Activated CD4-positive, alpha-beta memory T cell treated with anti-CD3 and anti-CD28 coated beads, Interleukin-2, amount 10 ng/mL, durations not matched to agents 7 days and 5 days (primary cell): Measurements from ENCODE around the gene PLPPR3. TPM values are rescaled to one million over a fixed set of nuclear protein-coding genes. Genes with fewer than 3 reads are reported as not detected.

Experiments used
- CTCF ChIA-PET: fragments of 350-600 bp; sonication (Branson Sonifier 250); formaldehyde crosslinking; loops from one replicate; lab custom pipeline; 2021; ENCODE audit warnings: antibody characterized with exemption, inconsistent platforms; lab: Charles Lee
- POLR2A ChIA-PET: fragments of 350-600 bp; sonication (Branson Sonifier 250); formaldehyde crosslinking; loops from one replicate; lab custom pipeline; 2021; ENCODE audit warnings: antibody characterized with exemption; lab: Charles Lee
- DNase-seq: peaks from one replicate; pipeline ENCODE4 v3.0.0-alpha.2; 2020
- H3K27ac Mint-ChIP-seq: one replicate; pipeline ENCODE4 v1.8.0; 2021; ENCODE audit warnings: mild to moderate bottlenecking, mixed read lengths
- H3K27me3 Mint-ChIP-seq: one replicate; pipeline ENCODE4 v1.8.0; 2021; ENCODE audit warnings: mixed read lengths
- H3K36me3 Mint-ChIP-seq: one replicate; pipeline ENCODE4 v1.8.0; 2021; ENCODE audit warnings: low read depth, mixed read lengths
- H3K4me1 Mint-ChIP-seq: one replicate; pipeline ENCODE4 v1.8.0; 2021; ENCODE audit warnings: mixed read lengths
- H3K4me3 Mint-ChIP-seq: one replicate; pipeline ENCODE4 v1.8.0; 2021; ENCODE audit warnings: mild to moderate bottlenecking, mixed read lengths
- H3K9me3 Mint-ChIP-seq: one replicate; pipeline ENCODE4 v1.8.0; 2021; ENCODE audit warnings: mixed read lengths
- total RNA-seq, 2 experiments: library from RNA; stranded (reverse); gene quantifications; one replicate each; pipeline ENCODE4 v1.2.3, GENCODE V29; 2021

PLPPR3 gene
- total RNA-seq, 2 experiments from 2014 or later: not detected

GRCh38 chr19:815079-815774, 6.5 kb downstream of the PLPPR3 start:
- Mint-ChIP-seq H3K4me1 (no peaks in the 10 kb centered on the region), H3K9me3 (no peaks in the 10 kb centered on the region), H3K27me3 (peaks cover 6% of the 10 kb centered on the region), H3K4me3 (no peak overlapping the region), H3K27ac (no peak overlapping the region), H3K36me3 (peaks cover 39% of the 10 kb centered on the region)
- no peak for DNase-seq
- CTCF ChIA-PET: no interaction called here
- POLR2A ChIA-PET: interaction anchor here (0.9 to 2.6 kb wide), 3 partner anchors 12 to 18 kb away, joined by 3 to 9 read pairs (median 5); no protein-coding TSS in a partner anchor

- H3K36me3 Mint-ChIP-seq: peaks cover 47% of the 10 kb centered on the region
- no peaks in the 10 kb centered on the region for H3K9me3 Mint-ChIP-seq
- DNase-seq: no peak
Observed at GRCh38 chr19:814152-815078, 7.3 kb downstream of the PLPPR3 start.

DNA sequence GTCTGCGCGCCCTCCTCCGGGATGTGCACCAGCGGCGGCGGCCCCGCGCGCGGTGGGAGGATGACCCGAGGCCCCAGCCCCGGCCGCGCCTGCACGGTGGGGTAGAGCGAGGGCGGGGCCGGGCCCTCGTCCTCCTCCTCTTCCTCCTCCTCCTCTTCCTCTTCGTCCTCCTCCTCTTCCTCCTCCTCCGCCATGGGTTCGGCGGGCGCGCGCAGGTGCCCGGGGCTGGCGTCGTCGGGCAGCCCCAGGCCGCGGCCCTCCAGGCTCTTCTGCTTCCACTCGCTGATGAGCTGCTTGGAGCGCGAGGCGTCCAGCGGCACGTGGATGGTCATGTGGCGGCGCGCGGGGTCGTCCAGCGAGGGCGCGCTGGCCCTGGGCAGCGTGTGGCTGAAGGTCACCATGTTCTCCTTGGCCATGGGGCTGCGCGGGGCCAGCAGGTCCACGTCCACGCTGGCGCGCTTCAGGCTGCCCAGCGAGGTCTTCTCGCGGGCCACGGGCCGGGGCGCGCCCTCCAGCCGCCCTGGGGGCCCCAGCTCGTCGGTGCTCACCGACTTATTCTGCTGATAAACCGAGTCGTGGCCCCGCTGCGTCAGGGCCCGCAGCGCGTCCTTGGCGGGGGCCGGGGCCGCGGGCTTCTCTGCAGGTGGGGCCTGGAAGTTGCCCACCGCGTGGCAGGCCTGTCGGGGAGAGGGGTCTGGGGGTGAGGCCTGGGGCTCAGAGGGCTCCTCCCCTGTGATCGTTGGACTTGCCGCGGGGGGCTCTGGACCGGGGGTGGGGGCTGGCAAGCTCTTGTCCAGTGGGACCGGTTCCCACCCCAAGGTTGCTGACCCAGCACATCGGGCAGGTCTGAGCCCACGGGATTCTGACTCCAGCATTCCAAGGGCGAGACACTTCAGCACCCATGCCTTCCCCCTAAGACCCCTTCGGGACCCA, 8.3 kb downstream of the PLPPR3 start:
- POLR2A ChIA-PET: interaction anchor here (2.6 kb wide), 1 partner anchor 12 kb away, joined by 9 read pairs; no protein-coding TSS in a partner anchor
- no peaks in the 10 kb centered on the region for H3K9me3 Mint-ChIP-seq

More at GRCh38 chr19:814152-815078, 7.3 kb downstream of the PLPPR3 start:
- H3K27ac Mint-ChIP-seq: no peak overlapping the region
- no peak overlapping the region for H3K4me3 Mint-ChIP-seq
- ChIA-PET POLR2A (interaction anchor here (0.8 to 2.6 kb wide), 4 partner anchors 11 to 28 kb away, joined by 3 to 9 read pairs (median 4); no protein-coding TSS in a partner anchor), CTCF (no interaction called here)
- H3K4me1 Mint-ChIP-seq: no peaks in the 10 kb centered on the region
- no peaks in the 10 kb centered on the region for H3K27me3 Mint-ChIP-seq

GRCh38 chr19:812747-813218, 9.0 kb downstream of the PLPPR3 start:
- ChIA-PET CTCF (no interaction called here), POLR2A (no interaction called here)
- no peak overlapping the region for H3K4me3 Mint-ChIP-seq
- peaks cover 2% of the 10 kb centered on the region for H3K4me1 Mint-ChIP-seq
- no peaks in the 10 kb centered on the region for H3K9me3 Mint-ChIP-seq
- H3K27ac Mint-ChIP-seq: no peak overlapping the region
- no peaks in the 10 kb centered on the region for H3K27me3 Mint-ChIP-seq
- peaks cover 56% of the 10 kb centered on the region for H3K36me3 Mint-ChIP-seq
- no peak for DNase-seq

More for the DNA sequence above, 8.3 kb downstream of the PLPPR3 start:
- CTCF ChIA-PET: no interaction called here
- H3K4me3 Mint-ChIP-seq: no peak overlapping the region
- H3K36me3 Mint-ChIP-seq: peaks cover 52% of the 10 kb centered on the region
- no peak for DNase-seq
- H3K27ac Mint-ChIP-seq: no peak overlapping the region
- no peaks in the 10 kb centered on the region for H3K4me1 Mint-ChIP-seq
- H3K27me3 Mint-ChIP-seq: no peaks in the 10 kb centered on the region

GRCh38 chr19:812049-812746, 9.6 kb downstream of the PLPPR3 start:
- Mint-ChIP-seq H3K27me3 (no peaks in the 10 kb centered on the region), H3K36me3 (peaks cover 61% of the 10 kb centered on the region), H3K9me3 (no peaks in the 10 kb centered on the region), H3K27ac (no peak overlapping the region), H3K4me1 (peaks cover 8% of the 10 kb centered on the region), H3K4me3 (no peak overlapping the region)
- ChIA-PET POLR2A (interaction anchor here (1.0 kb wide), 1 partner anchor 14 kb away, joined by 3 read pairs; no protein-coding TSS in a partner anchor), CTCF (no interaction called here)
- DNase-seq: no peak

DNA sequence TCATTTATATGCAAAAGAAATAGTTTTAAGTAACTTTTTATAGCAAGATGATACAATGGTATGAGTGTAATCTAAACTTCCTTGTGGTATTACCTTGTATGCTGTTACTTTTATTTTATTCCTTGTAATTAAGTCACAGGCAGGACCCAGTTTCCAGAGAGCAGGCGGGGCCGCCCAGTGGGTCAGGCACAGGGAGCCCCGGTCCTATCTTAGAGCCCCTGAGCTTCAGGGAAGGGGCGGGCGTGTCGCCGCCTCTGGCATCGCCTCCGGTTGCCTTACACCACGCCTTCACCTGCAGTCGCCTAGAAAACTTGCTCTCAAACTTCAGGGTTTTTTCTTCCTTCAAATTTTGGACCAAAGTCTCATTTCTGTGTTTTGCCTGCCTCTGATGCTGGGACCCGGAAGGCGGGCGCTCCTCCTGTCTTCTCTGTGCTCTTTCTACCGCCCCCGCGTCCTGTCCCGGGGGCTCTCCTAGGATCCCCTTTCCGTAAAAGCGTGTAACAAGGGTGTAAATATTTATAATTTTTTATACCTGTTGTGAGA, 10.2 kb downstream of the PLPPR3 start:
- H3K27me3 Mint-ChIP-seq: no peaks in the 10 kb centered on the region
- H3K9me3 Mint-ChIP-seq: no peaks in the 10 kb centered on the region
- DNase-seq: no peak
- ChIA-PET CTCF (no interaction called here), POLR2A (interaction anchor here (1.0 kb wide), 1 partner anchor 13 kb away, joined by 3 read pairs; no protein-coding TSS in a partner anchor)
- peaks cover 10% of the 10 kb centered on the region for H3K4me1 Mint-ChIP-seq
- no peak overlapping the region for H3K27ac Mint-ChIP-seq
- no peak overlapping the region for H3K4me3 Mint-ChIP-seq
- H3K36me3 Mint-ChIP-seq: peaks cover 65% of the 10 kb centered on the region

DNA sequence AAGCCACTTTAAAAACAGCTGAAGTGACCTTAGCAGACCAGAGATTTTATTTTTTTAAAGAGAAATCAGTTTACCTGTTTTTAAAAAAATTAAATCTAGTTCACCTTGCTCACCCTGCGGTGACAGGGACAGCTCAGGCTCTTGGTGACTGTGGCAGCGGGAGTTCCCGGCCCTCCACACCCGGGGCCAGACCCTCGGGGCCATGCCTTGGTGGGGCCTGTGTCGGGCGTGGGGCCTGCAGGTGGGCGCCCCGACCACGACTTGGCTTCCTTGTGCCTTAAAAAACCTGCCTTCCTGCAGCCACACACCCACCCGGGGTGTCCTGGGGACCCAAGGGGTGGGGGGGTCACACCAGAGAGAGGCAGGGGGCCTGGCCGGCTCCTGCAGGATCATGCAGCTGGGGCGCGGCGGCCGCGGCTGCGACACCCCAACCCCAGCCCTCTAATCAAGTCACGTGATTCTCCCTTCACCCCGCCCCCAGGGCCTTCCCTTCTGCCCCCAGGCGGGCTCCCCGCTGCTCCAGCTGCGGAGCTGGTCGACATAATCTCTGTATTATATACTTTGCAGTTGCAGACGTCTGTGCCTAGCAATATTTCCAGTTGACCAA, 10.8 kb downstream of the PLPPR3 start:
- no peaks in the 10 kb centered on the region for H3K27me3 Mint-ChIP-seq
- peaks cover 61% of the 10 kb centered on the region for H3K36me3 Mint-ChIP-seq
- CTCF ChIA-PET: no interaction called here
- POLR2A ChIA-PET: interaction anchor here (1.0 to 1.5 kb wide), 2 partner anchors 12 to 13 kb away, joined by 3 to 5 read pairs; no protein-coding TSS in a partner anchor
- no peak for DNase-seq
- no peak overlapping the region for H3K27ac Mint-ChIP-seq
- no peak overlapping the region for H3K4me3 Mint-ChIP-seq
- peaks cover 10% of the 10 kb centered on the region for H3K4me1 Mint-ChIP-seq
- H3K9me3 Mint-ChIP-seq: no peaks in the 10 kb centered on the region

DNA sequence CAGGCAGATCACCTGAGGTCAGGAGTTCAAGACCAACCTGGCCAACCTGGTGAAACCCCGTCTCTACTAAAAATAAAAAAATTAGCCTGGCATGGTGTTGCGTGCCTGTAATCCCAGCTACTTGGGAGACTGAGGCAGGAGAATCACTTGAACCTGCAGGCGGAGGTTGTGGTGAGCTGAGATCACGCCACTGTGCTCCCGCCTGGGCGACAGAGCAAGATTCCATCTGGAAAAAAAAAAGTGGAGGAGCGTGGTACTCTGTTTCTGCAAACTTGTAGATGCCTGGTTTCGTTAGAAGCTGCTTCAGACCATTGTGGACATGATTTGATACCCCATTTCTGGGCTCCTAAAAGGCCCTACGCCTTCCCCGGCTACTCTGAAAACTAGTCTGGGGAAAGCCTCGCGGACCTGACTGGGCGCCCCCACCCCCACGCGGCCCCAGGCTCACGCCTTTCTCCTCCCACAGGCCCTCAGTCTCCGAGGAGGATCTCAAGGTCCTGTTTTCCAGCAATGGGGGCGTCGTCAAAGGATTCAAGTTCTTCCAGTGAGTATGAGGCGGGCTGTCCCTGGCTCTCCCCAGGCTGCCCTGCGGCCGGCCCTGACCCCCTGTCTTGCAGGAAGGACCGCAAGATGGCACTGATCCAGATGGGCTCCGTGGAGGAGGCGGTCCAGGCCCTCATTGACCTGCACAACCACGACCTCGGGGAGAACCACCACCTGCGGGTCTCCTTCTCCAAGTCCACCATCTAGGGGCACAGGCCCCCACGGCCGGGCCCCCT, 11.5 kb downstream of the PLPPR3 start:
- H3K9me3 Mint-ChIP-seq: no peaks in the 10 kb centered on the region
- ChIA-PET POLR2A (interaction anchor here (1.5 kb wide), 1 partner anchor 12 kb away, joined by 5 read pairs; no protein-coding TSS in a partner anchor), CTCF (no interaction called here)
- DNase-seq: no peak
- peaks cover 62% of the 10 kb centered on the region for H3K36me3 Mint-ChIP-seq
- no peak overlapping the region for H3K27ac Mint-ChIP-seq
- no peaks in the 10 kb centered on the region for H3K27me3 Mint-ChIP-seq
- H3K4me3 Mint-ChIP-seq: no peak overlapping the region
- peaks cover 10% of the 10 kb centered on the region for H3K4me1 Mint-ChIP-seq

DNA sequence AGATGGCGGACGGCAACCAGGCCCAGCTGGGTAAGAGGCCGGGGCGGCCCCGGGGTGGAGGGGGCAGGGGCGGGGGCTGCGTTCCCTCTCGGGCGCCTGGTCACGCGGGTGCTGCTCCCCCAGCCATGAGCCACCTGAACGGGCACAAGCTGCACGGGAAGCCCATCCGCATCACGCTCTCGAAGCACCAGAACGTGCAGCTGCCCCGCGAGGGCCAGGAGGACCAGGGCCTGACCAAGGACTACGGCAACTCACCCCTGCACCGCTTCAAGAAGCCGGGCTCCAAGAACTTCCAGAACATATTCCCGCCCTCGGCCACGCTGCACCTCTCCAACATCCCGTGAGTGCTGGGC, 13.4 kb downstream of the PLPPR3 start:
- no peak for DNase-seq
- ChIA-PET POLR2A (interaction anchor here (3.0 kb wide), 1 partner anchor 12 kb away, joined by 7 read pairs; no protein-coding TSS in a partner anchor), CTCF (no interaction called here)
- Mint-ChIP-seq H3K27ac (no peak overlapping the region), H3K27me3 (no peaks in the 10 kb centered on the region), H3K4me3 (no peak overlapping the region), H3K36me3 (peaks cover 61% of the 10 kb centered on the region), H3K9me3 (no peaks in the 10 kb centered on the region), H3K4me1 (peaks cover 16% of the 10 kb centered on the region)

GRCh38 chr19:807627-808422, 13.9 kb downstream of the PLPPR3 start:
- peaks cover 20% of the 10 kb centered on the region for H3K4me1 Mint-ChIP-seq
- H3K4me3 Mint-ChIP-seq: no peak overlapping the region
- POLR2A ChIA-PET: interaction anchor here (3.0 kb wide), 1 partner anchor 12 kb away, joined by 7 read pairs; no protein-coding TSS in a partner anchor
- no peaks in the 10 kb centered on the region for H3K9me3 Mint-ChIP-seq
- H3K36me3 Mint-ChIP-seq: peaks cover 64% of the 10 kb centered on the region
- CTCF ChIA-PET: no interaction called here
- no peaks in the 10 kb centered on the region for H3K27me3 Mint-ChIP-seq
- H3K27ac Mint-ChIP-seq: no peak overlapping the region
- no peak for DNase-seq
